ENCODE measurements around the gene KCNAB1.
"Not testable (repeated sequence)": the region's sequence is repeated elsewhere in the genome, so short reads cannot be mapped to it uniquely, and the experiment has no call there.

KCNAB1 gene

DNA sequence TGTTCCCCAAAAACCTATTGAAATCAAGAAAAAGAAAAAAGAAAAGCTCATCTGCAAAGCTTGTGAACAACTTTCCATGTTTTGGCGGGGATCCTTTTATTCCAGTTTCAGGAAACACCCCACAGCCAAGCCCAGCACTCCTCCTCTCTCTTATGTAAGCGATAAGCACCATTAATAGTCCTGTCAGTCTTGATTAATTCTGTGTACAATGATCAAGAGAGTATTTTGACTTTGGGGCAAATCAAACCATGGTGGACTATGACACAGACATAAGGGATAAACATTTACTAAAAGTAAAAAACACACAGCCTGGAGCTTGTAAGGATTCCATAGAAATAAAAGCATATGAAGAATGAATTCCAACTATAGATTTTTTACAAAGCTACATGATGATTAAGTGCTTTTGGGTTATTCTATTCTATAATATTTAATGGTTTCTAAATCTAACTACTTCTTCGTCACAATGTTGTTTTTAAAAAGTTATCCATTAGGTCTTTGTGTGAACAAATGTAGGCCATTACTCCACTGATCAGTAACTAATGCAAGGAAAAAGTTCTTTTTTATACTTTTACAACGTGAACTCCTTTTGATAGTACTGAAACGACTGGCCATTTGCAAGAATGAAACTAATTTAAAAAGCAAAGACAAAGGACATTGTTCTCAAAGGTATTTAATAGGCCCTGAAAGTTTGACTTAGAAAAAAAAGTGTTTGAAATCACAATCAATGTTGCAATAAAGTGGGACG, 106.5 kb downstream of the KCNAB1 start:
- no peak overlapping the region for H3K27ac ChIP-seq
- no peak for DNase-seq (ENCODE audit: low spot score)
- CTCF ChIA-PET, result no interaction called here
- POLR2A ChIA-PET (ENCODE audit: low non-redundant PET), result no interaction called here
- no peak for TF ChIP-seq CTCF (conservative IDR thresholded peaks at IDR 0.05; ENCODE audit: low read depth)

- no peak overlapping the region for H3K27ac ChIP-seq
- CTCF ChIA-PET, result no interaction called here
- TF ChIP-seq CTCF (conservative IDR thresholded peaks at IDR 0.05; ENCODE audit: low read depth), result no peak
- POLR2A ChIA-PET (ENCODE audit: low non-redundant PET), result no interaction called here
- DNase-seq (ENCODE audit: low spot score), result no peak
These were observed 107.3 kb downstream of the KCNAB1 start for GRCh38 chr3:156227704-156228103.

DNA sequence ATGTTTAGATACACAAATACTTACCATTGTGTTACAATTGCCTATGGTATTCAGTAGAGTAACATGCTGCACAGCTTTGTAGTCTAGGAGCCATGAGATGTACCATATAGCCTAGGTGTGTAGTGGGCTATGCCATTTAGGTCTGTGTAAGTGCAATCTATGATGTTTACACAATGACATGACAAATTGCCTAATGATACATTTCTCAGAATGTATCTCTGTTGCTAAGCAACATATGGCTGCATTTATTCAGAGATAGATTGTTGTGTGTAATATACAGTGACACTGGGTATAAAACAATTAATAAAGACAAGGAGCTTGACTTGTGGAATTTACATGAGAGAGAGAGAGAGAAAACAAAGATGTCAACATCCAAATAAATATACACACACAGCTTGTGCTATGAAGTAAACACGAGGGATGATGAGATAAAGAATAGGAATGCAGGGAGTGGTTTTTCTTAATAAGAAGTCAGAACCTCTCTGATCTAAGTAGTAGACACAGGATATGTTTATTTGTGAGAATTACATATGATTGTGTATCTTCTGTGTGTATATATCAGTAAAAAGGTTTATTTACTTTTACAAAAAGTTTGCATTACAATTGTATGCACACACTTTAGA, 110.0 kb downstream of the KCNAB1 start:
- TF ChIP-seq CTCF (conservative IDR thresholded peaks at IDR 0.05; ENCODE audit: low read depth), result no peak
- H3K27ac ChIP-seq, result no peak overlapping the region
- ChIA-PET POLR2A (ENCODE audit: low non-redundant PET) (no interaction called here), CTCF (interaction anchor here (0.7 to 0.9 kb wide), 2 partner anchors 9 to 78 kb away, joined by 3 read pairs; no protein-coding TSS in a partner anchor)
- DNase-seq (ENCODE audit: low spot score), result no peak

DNA sequence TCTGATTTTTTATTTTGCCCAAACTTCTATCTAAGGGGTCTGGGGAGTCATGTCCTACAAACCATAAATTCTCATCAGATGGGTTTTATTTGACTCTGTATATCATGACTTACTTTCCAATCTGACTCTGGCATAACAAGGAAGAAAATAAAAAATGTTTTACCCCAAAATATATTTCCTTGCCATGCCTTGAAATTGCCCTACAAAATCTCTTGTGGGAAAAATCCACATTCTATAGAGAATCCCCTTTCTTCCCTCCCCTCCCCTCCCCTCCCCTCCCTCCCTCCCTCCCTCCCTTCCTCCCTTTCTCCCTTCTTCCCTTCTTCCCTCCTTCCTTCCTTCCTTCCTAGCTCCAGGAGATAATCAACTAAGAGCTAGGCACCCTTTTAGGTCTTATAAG, 110.8 kb downstream of the KCNAB1 start:
- POLR2A ChIA-PET (ENCODE audit: low non-redundant PET); DNase-seq (ENCODE audit: low spot score); H3K27ac ChIP-seq: not testable (repeated sequence)
- CTCF ChIA-PET, result interaction anchor here (0.7 kb wide), 1 partner anchor 8 kb away, joined by 3 read pairs; no protein-coding TSS in a partner anchor

- POLR2A ChIA-PET (ENCODE audit: low non-redundant PET), result no interaction called here
- DNase-seq (ENCODE audit: low spot score), result no peak
- CTCF ChIA-PET, result no interaction called here
- no peak overlapping the region for H3K27ac ChIP-seq
- no peak for TF ChIP-seq CTCF (conservative IDR thresholded peaks at IDR 0.05; ENCODE audit: low read depth)
These were observed 113.5 kb downstream of the KCNAB1 start for GRCh38 chr3:156233876-156234275.

GRCh38 chr3:156236556-156237260, 116.3 kb downstream of the KCNAB1 start:
- no peak for DNase-seq (ENCODE audit: low spot score)
- no peak overlapping the region for H3K27ac ChIP-seq
- no peak for TF ChIP-seq CTCF (conservative IDR thresholded peaks at IDR 0.05; ENCODE audit: low read depth)
- CTCF ChIA-PET, result no interaction called here
- POLR2A ChIA-PET (ENCODE audit: low non-redundant PET), result no interaction called here

- CTCF ChIA-PET, result no interaction called here
- POLR2A ChIA-PET (ENCODE audit: low non-redundant PET), result no interaction called here
- no peak for TF ChIP-seq CTCF (conservative IDR thresholded peaks at IDR 0.05; ENCODE audit: low read depth)
- DNase-seq (ENCODE audit: low spot score), result no peak
- no peak overlapping the region for H3K27ac ChIP-seq
These were observed 120.3 kb downstream of the KCNAB1 start for GRCh38 chr3:156240642-156241041.

All from RWPE1 (cell line).